22Rv1 (cell line): ENCODE results near the gene CREBL2.

Experiments used
- H3K27ac ChIP-seq: fragments of 450-650 bp; 2 replicates; pipeline ENCODE4 v1.5.1; 2017
- ZFX ChIP-seq: fragments of 450-650 bp; IDR thresholded peaks from 2 replicates; pipeline ENCODE4 v1.6.1; 2017; ENCODE audit warnings: antibody characterized with exemption, borderline replicate concordance
- TF ChIP-seq, protein P1 (sequence below): fragments of 450-650 bp; IDR thresholded peaks from 2 replicates; pipeline ENCODE4 v1.5.1; 2017; ENCODE audit warnings: mild to moderate bottlenecking

The CREBL2 gene

DNA sequence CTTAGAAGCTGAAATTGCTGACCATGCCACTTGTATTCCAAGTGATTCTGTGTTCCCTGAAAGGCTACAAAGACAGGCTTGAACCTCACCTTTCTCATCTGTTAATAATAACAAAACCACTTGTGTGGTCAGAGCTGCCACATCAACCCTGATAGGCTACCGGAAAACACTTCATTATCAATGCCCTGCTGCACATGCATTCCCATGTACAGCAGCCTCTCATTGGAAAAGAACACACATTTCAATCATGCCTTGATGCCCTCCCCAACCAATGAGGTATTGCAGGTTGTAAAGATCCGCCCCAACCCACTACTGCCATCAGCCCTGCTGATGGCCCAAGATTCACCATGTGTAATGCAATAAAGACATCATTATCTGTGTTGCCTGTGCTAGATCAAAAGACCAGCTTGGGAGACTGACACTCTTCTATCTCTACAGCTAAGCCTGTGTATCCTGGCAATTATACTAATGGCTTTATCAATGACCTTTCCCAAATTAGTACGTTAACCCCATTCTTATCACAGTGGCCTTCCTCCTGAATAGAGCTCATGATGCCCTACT lies 81.5 kb downstream of the CREBL2 start:
- TF ChIP-seq ZFX: no peak
- TF ChIP-seq, protein P1, sequence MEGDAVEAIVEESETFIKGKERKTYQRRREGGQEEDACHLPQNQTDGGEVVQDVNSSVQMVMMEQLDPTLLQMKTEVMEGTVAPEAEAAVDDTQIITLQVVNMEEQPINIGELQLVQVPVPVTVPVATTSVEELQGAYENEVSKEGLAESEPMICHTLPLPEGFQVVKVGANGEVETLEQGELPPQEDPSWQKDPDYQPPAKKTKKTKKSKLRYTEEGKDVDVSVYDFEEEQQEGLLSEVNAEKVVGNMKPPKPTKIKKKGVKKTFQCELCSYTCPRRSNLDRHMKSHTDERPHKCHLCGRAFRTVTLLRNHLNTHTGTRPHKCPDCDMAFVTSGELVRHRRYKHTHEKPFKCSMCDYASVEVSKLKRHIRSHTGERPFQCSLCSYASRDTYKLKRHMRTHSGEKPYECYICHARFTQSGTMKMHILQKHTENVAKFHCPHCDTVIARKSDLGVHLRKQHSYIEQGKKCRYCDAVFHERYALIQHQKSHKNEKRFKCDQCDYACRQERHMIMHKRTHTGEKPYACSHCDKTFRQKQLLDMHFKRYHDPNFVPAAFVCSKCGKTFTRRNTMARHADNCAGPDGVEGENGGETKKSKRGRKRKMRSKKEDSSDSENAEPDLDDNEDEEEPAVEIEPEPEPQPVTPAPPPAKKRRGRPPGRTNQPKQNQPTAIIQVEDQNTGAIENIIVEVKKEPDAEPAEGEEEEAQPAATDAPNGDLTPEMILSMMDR: no peak
- no peak overlapping the region for H3K27ac ChIP-seq
